ENCODE results near the gene EPHA3.

The EPHA3 gene

DNA sequence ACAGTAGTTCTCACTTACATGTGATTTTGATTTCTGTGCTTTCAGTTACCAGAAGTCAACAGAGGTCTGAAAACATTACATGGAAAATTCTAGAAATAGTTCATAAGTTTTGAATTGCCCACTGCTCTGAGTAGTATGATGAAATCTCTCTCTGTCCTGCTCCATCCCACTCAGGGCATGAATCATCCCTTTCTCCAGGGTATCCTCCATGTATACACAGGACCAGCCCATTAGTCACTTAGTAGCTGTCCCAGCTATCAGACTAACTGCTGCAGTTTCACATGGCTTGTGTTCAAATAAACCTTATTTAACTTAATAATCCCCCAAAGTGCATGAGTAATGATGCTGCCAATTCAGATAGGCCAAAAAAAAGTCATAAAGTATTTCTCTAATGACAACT is 38.6 kb downstream of the EPHA3 start:
- DNase-seq (ENCODE audit: low spot score), result no peak

DNA sequence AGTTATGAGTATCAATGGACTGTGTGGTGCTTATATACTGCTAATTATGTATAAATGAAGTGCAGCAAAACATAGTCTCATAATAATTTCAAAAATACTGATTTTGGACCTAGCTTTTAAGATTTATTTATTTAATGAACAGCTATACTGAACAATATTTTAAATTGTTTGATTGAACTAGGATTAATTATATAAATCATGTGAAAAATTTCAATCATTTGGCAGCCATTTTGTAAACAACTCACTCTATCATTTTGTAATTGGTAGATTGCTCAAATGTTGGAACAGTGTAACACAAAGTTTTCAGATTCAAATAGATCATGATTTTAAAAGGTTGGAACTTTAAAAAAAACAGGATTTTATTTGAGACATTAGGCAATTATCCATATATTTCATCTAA is 47.0 kb downstream of the EPHA3 start:
- DNase-seq (ENCODE audit: low spot score), result no peak

- no peak for DNase-seq (ENCODE audit: low spot score)
These were observed 48.4 kb downstream of the EPHA3 start for GRCh38 chr3:89155811-89156210.

DNA sequence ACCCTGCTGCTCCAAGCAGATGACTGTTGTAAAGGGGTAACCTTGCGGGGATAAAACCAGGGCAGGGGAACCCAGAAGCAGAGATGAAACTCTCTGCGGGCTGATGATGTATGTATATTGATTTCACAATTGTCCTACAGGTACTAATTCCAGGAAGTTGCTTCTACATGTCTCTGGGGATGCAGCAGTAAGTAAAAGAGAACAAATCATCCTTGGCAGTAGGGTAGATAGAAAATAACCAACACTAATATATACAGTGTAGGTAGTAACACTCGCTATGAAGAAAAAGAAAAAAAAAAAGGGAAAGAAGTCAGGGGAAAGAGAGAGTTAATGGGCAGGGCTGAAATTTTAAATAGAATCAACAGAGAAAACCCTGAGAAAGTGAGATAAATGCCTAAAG is 50.2 kb downstream of the EPHA3 start:
- no peak for DNase-seq (ENCODE audit: low spot score)

DNA sequence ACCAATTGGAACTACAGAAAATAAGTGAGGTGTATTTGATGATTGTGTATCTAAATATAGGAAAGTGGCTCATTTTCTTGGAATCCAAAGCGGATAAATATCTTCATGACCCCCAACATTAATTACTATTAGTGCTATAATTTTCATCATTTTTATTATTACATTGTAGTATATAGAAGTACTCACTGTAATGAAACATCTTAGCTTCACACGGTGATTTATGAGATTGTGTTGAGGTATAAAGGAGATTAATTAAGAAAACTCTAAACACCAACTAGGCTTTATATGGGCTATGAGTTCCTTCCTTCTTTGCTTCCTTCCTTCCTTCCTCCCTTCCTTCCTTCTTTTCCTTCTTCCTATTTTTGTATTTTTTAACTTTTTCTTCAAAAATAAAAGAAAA is 52.2 kb downstream of the EPHA3 start:
- no peak for DNase-seq (ENCODE audit: low spot score)

DNA sequence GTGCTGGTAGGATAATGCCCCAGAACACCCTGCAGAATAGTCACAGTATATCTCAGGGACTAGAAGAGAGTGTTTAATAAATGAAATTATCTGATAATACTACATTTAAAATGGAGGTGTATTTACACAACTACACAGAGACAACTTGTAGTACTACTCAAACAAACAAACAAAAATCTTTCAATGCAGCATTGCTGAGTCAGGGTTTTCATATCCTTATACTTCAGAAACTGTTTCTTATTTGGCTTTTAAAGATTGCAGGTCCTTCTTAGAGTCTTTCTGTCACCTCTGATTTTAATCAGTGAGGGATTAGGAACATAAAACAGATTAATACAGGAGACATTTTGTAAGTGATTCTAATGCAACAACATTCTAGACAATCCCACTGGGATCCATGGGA is 57.4 kb downstream of the EPHA3 start:
- DNase-seq (ENCODE audit: low spot score), result no peak

DNA sequence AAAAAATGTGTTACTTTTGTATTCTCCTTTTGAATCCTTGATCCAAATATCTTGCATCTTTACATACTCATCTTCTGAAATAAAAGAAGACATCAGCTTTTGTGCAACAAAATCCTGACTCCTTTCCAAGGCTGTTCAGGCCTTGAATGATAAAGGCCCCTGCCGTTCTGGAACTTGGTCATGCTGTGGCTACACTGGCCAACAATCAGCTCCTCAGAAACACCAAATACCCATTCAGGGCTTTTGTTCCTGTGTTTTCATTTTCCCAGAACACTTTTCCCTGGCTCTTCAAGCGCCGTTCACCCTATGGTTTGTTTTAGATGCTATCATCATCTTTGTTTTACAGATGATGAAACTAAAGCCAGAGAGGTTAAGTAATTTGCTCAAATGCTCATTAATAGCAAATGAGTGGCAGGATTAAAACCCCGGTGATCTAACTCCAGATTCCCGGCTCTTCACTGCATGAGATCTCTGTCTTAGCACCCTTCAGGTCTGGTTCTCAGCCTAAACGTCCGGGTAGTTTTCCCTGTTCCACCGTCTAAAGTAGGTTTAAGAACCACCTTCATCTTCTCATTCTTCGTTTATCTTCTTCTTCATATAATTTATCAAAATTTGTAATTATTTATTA is 58.3 kb downstream of the EPHA3 start:
- DNase-seq (ENCODE audit: low spot score), result no peak

GRCh38 chr3:89171687-89172545 is 64.5 kb downstream of the EPHA3 start:
- DNase-seq (ENCODE audit: low spot score), result no peak

GRCh38 chr3:89173546-89173945 is 66.1 kb downstream of the EPHA3 start:
- no peak for DNase-seq (ENCODE audit: low spot score)

DNA sequence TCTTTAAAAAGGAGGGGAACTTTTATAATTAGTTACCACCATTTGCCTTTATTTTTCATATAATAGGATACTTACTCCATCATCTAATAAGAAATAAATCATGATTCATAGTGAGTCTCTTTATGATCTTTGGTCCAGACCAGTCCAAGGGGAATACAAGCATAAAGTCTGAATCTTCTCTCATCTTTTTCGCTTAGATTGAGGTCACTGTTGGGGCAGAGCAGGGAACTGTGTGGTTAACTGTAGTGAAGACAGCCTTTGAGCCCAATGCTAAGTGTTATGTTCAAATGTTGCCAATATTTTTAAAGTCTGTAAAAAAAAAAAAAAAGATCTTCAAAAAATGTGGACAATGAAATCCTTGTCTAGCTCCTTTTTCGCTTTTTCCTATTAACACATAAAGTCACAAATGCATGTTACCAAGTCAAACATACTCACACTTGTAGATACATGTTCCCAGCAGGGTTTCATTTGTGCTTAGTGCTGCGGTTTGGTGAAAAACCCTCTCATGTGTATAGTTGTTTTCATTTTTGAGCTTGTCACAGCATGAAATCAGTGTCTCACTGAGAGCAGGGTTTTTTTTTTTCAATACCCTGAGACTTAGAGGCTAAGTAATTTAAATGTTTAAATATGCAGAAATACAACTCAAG is 72.1 kb downstream of the EPHA3 start:
- DNase-seq (ENCODE audit: low spot score), result no peak

- DNase-seq (ENCODE audit: low spot score), result no peak
These were observed 72.9 kb downstream of the EPHA3 start for GRCh38 chr3:89180334-89180733.

DNA sequence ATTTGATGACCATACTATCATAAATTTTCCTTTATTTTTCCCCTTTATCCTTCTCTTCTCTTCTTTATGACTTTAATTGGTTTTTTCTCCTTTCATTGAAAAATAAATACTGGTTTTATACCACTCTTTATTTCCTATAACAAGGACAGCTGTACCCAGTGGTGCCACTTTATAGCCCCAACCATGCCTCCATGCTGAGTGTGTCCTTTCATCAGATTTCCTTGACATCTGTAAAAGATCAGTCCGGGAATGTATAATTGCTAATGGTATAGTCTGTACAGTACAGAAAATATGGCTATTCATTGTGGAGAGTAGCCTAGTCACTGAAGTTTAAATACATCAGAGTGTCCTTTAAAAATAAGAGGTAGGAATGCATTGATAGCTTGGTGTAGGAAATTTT is 74.6 kb downstream of the EPHA3 start:
- no peak for DNase-seq (ENCODE audit: low spot score)

DNA sequence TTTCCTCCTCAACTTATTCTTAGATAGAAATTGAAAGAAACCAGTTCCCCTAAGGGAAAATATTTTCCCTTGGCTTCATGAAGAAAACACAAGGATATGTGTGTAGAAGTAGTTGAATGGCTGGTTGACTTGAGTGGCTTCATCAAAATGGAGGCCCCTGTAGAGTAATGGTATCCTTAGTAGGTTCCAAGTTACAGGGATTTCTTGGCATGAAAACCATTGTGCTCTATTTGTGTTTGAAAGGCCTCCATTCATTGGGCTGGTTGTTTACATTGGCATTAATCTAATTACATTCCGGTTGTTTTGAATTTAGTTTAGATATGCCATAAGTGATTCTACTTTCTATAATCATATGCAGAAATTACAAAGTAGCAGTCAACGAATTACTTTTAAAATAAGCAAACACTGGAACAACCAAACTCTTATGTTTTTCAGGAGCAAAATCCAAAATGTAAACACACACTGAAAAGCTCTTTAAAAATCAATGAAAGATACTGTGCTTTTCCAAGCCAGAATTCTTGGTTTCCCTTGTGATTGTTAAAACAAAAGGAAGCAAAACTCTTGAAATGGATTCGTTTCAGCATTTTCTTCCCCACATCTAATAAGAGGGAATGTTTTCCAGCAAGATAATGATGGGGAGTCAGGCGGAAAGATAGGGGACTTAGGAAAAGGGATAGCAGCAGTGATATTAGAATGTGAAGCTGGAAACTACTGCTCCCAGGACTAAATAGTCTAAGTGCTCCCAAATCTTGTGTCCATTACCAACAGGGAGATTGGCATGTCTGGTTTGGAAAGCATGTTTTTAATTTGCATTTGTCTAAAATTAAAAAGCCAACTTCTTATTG is 77.0 kb downstream of the EPHA3 start:
- DNase-seq (ENCODE audit: low spot score), result no peak

DNA sequence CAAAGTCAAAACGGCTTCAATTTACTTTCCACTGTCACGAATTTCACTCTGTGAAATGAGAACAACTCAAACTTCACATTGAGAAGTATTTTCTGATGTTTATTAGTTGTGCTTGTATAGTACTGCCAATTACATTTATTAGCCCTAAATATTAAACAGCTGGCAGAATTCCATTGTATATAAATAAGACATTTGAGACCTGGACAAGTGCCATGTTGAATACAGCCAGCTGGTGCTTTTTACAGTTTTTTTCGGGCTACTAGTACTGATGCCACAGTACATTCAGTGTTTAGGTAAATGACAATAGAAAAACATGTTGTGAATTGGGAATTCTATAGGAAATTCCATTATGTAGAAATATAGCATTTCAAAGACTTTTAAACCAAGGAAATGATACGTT is 79.0 kb downstream of the EPHA3 start:
- no peak for DNase-seq (ENCODE audit: low spot score)

DNA sequence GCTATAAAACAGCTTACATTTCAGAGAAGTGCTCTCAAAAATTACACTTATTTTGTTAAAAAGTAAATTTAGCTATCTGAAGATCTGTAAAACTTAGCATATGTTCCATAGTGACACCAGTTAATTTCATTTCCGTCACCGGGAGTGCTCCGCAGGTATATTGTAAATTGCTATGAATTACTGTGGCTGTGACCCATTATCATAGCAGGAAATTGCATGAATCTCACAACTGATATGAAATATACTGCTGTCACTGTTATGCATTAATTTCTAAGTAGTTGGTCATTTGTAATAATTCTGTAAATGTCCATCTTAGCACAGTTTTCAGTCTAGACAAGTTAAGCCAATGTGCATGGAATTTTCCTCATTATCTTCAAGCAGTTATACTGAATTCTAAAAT is 91.2 kb downstream of the EPHA3 start:
- no peak for DNase-seq (ENCODE audit: low spot score)

DNA sequence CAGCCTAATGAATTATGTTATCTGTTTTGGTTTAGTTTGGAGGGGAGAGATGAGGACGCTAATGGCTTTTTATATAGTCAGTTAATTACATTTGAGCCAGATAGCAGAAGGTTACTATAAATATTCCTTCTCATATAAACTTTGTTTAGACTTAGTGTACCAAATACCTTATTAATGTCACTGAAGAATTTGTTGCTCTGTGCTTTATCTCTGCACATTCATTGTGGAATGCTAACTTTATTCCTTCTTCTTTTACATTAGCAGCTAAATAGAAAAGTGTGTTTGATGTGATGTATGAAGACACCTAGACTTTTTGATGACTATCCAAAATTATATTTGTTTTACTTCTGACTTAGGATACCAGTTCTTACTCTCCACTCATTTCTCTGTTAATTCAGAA is 105.2 kb downstream of the EPHA3 start:
- no peak for DNase-seq (ENCODE audit: low spot score)

DNA sequence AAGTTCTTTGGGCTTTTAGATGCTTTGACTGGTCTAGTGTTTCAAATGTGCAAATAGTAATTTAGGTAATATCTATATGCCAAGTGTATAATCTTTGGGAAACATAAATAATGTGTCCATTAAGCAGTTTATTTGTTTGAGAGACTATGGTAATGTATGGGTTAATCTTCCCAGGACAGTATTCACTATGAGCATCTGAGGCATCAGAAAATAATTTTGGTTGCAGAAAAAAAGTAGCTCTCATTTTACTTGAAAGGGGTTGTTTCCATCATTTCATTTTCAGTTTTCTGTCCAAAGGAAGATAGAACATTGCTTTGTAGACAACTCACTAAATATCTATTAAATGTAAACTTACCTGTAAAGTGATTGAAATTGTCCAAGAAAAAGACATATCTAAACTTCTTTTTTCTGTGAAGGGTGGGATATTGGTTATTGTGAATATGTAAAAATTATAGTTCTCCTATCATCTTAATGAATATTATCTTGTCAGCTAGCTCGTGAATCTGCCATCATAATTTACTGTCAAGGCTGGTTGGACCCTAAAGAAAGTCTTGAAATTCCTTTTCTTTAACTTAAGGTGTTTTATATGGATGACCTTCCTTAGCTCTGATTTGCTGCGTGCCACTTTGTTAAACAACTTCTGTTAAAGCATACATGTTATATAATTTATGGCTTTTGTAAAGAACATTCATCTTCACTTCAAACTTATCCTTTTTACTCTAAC is 108.8 kb downstream of the EPHA3 start:
- DNase-seq (ENCODE audit: low spot score), result no peak

- DNase-seq (ENCODE audit: low spot score), result no peak
These were observed 109.8 kb downstream of the EPHA3 start for GRCh38 chr3:89217148-89217685.

DNA sequence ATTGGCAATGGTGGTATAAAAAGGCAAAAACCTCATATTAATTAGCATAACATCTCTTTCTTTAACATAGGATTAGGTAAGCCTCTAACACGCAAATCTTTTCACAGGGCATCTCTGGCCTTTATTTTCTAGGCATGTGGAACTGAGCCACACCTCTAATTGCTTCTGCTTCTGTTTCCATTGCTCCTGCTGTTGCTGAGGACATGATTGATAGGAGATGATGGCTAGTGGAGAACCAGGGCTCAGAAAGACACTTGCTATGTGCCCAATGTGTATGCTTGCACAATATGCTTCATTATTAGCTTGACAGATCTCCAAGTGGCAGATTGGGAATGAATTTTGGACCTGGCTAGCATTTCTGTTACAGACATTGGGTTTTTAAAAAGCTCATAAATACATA is 114.5 kb downstream of the EPHA3 start:
- no peak for DNase-seq (ENCODE audit: low spot score)

DNA sequence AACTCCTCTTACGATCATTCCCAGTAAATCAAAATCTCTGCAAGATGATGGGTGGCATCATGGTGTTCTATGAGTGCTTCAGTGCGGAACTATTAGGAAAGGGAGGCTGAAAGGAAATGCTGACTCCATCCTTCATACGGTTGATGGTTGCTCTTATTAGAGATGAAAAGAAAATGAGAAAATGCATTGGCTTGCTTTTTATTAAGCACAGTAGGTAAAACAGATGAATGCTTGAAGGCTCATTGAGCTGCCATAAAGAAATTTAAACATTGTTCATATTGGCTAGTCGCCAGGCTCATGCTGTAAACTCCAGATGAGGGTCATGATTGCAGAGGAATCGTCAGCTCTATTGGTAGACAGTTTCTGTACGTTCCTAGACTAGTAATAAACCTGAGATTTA is 115.8 kb downstream of the EPHA3 start:
- no peak for DNase-seq (ENCODE audit: low spot score)

- no peak for DNase-seq (ENCODE audit: low spot score)
These were observed 119.8 kb downstream of the EPHA3 start for GRCh38 chr3:89227218-89227617.

All from Ammon's horn (tissue), 1 donor.